ENCODE data around the gene ARMC9. TPM values are rescaled to one million over a fixed set of nuclear protein-coding genes. Genes with fewer than 3 reads are reported as not detected.
"Not testable (repeated sequence)": the region's sequence is repeated elsewhere in the genome, so short reads cannot be mapped to it uniquely, and the experiment has no call there.

Gene ARMC9
- total RNA-seq, 1 experiment from 2014 or later, result 16.4 TPM

DNA sequence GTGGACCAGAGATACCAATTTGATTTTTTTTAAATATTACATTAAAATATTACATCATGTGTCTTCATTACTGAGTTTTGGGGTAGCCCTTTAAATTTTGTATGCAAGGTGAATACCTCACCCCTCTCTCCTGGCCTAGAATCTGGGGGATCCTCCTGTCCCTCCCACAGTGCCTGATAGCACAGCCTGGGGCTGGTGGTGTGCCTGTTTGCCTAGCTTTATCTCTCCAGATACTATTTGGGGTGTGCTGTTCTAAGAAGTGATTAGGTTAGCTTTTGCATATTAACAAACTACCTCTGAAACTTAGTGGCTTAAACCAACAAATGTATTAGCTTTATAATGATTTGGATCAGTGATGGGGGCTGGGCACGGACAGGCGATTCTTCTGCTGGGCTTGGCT, 176.3 kb downstream of the ARMC9 start:
- no peak overlapping the region for H3K27ac ChIP-seq (ENCODE audit: low read depth, low read length)
- no peaks in the 10 kb centered on the region for H3K9me3 ChIP-seq (ENCODE audit: control insufficient read depth in 1 of 2, insufficient read depth in 1 of 2, low read depth in 1 of 2, low read length in 2 of 2)
- no peak for TF ChIP-seq JUND (IDR thresholded peaks at IDR 0.05)
- no peak for TF ChIP-seq FOSL1 (IDR thresholded peaks at IDR 0.05; ENCODE audit: low read depth)
- ChIA-PET POLR2A (no interaction called here), RAD21 (ENCODE audit: low non-redundant PET in 1 of 2, low total read pairs in 2 of 2, uncharacterized antibody in 2 of 2, unreplicated experiment in 2 of 2) (no interaction called here), CTCF (no interaction called here)
- DNase-seq (ENCODE audit: low read depth, low spot score), result no peak
- no peak overlapping the region for H2AFZ ChIP-seq (ENCODE audit: low read depth, low read length, poor library complexity, severe bottlenecking)
- peaks cover 9 to 21% of the 10 kb centered on the region in 2 experiments; a peak in 3 of 4 replicates for H3K4me1 ChIP-seq (ENCODE audit: control insufficient read depth in 1 of 2, insufficient read depth in 2 of 2, low read length in 2 of 2)
- intact Hi-C loops (cut with micrococcal nuclease), result no loop called here
- no peaks in the 10 kb centered on the region for H3K27me3 ChIP-seq (ENCODE audit: insufficient read depth, low read length)
- H3K36me3 ChIP-seq (ENCODE audit: control insufficient read depth in 1 of 2, insufficient read depth in 2 of 2, low read length in 2 of 2), result no peaks in the 10 kb centered on the region
- H3K79me2 ChIP-seq (ENCODE audit: insufficient read depth, low read length), result no peaks in the 10 kb centered on the region
- H3K9me2 ChIP-seq (ENCODE audit: insufficient read depth), result no peaks in the 10 kb centered on the region
- H3K9ac ChIP-seq (ENCODE audit: low read length), result no peak overlapping the region
- H4K20me1 ChIP-seq (ENCODE audit: insufficient read depth), result no peaks in the 10 kb centered on the region
- H3K4me2 ChIP-seq (ENCODE audit: low read length), result no peak overlapping the region
- ATAC-seq, result no peak
- BruUV-seq (replicated peaks), result no TSS peak
- no peak overlapping the region for H3K4me3 ChIP-seq (replicated peaks in 1 of 2; ENCODE audit: low read depth in 1 of 2, low read length in 2 of 2)

DNA sequence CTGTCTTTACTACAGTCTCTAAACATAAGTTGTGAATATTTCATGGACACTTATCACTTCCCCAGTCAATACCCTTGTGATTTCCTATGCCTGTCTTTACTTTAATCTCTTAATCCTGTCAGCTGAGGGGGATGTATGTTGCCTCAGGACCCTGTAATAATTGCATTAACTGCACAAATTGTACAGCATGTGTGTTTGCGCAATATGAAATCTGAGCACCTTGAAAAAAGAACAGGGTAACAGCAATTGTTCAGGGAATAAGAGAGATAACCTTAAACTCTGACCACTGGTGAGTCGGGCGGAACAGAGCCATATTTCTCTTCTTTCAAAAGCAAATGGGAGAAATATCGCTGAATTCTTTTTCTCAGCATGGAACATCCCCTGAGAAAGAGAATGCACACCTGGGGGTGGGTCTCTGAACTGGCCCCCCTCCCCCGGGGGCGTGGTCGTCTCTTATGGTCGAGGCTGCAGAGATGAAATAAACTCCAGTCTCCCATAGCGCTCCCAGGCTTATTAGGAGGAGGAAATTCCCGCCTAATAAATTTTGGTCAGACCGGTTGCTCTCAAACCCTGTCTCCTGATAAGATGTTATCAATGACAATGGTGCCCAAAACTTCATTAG, 177.7 kb downstream of the ARMC9 start:
- not testable (repeated sequence) for BruUV-seq (replicated peaks)

DNA sequence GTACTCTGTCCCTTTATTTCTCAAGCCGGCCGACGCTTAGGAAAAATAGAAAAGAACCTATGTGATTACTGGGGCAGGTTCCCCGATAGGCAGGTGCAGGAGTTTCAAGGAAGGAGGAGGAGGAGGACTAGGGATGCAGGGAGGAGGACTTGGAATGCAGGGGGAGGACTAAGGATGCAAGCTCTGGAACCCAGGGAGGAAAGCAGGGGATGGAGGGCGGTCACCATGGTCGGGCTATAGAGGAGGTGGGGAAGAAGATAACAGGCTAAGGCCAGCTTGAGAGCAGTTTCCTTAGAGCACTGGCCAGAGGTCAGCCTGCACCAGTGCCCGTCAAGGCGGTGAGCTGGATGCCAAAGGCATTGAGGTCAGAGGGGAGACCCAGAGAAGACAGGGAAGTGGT, 178.4 kb downstream of the ARMC9 start:
- H3K9me2 ChIP-seq (ENCODE audit: insufficient read depth), result no peaks in the 10 kb centered on the region
- RAD21 ChIA-PET (ENCODE audit: low non-redundant PET in 1 of 2, low total read pairs in 2 of 2, uncharacterized antibody in 2 of 2, unreplicated experiment in 2 of 2), result no interaction called here
- no peaks in the 10 kb centered on the region for H3K79me2 ChIP-seq (ENCODE audit: insufficient read depth, low read length)
- no peaks in the 10 kb centered on the region for H4K20me1 ChIP-seq (ENCODE audit: insufficient read depth)
- CTCF ChIA-PET, result no interaction called here
- BruUV-seq (replicated peaks), result no TSS peak
- ATAC-seq, result no peak
- no peak overlapping the region for H3K9ac ChIP-seq (ENCODE audit: low read length)
- no peaks in the 10 kb centered on the region for H3K36me3 ChIP-seq (ENCODE audit: control insufficient read depth in 1 of 2, insufficient read depth in 2 of 2, low read length in 2 of 2)
- H3K4me1 ChIP-seq (ENCODE audit: control insufficient read depth in 1 of 2, insufficient read depth in 2 of 2, low read length in 2 of 2), result peaks cover 9 to 22% of the 10 kb centered on the region in 2 experiments; a peak in 3 of 4 replicates
- intact Hi-C loops (cut with micrococcal nuclease), result no loop called here
- no peaks in the 10 kb centered on the region for H3K27me3 ChIP-seq (ENCODE audit: insufficient read depth, low read length)
- no peaks in the 10 kb centered on the region for H3K9me3 ChIP-seq (ENCODE audit: control insufficient read depth in 1 of 2, insufficient read depth in 1 of 2, low read depth in 1 of 2, low read length in 2 of 2)
- POLR2A ChIA-PET, result interaction anchor here (0.7 kb wide), 1 partner anchor 337 kb away, joined by 4 read pairs; no protein-coding TSS in a partner anchor
- DNase-seq (ENCODE audit: low read depth, low spot score), result no peak
- no peak overlapping the region for H3K4me2 ChIP-seq (ENCODE audit: low read length)
- no peak overlapping the region for H3K4me3 ChIP-seq (replicated peaks in 1 of 2; ENCODE audit: low read depth in 1 of 2, low read length in 2 of 2)
- no peak overlapping the region for H2AFZ ChIP-seq (ENCODE audit: low read depth, low read length, poor library complexity, severe bottlenecking)
- no peak overlapping the region for H3K27ac ChIP-seq (ENCODE audit: low read depth, low read length)
- TF ChIP-seq EZH2phosphoT487 (IDR thresholded peaks at IDR 0.05; ENCODE audit: borderline replicate concordance) (no peak), POLR2A (IDR thresholded peaks at IDR 0.05; ENCODE audit: borderline replicate concordance, extremely low read depth, insufficient read depth, insufficient read length) (no peak), TCF7L2 (IDR thresholded peaks at IDR 0.05; ENCODE audit: borderline replicate concordance, extremely low read depth, insufficient read depth, insufficient read length) (no peak), SIN3A (IDR thresholded peaks at IDR 0.05; ENCODE audit: low read depth) (no peak), POLR2AphosphoS5 (IDR thresholded peaks at IDR 0.05; ENCODE audit: low read depth, low read length) (no peak), EGR1 (IDR thresholded peaks at IDR 0.05; ENCODE audit: low read depth) (no peak), ELF1 (IDR thresholded peaks at IDR 0.05; ENCODE audit: borderline replicate concordance, low read depth) (no peak)
- TF ChIP-seq, protein P1, sequence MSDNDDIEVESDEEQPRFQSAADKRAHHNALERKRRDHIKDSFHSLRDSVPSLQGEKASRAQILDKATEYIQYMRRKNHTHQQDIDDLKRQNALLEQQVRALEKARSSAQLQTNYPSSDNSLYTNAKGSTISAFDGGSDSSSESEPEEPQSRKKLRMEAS (IDR thresholded peaks at IDR 0.05), result no peak
- TF ChIP-seq, protein P2, sequence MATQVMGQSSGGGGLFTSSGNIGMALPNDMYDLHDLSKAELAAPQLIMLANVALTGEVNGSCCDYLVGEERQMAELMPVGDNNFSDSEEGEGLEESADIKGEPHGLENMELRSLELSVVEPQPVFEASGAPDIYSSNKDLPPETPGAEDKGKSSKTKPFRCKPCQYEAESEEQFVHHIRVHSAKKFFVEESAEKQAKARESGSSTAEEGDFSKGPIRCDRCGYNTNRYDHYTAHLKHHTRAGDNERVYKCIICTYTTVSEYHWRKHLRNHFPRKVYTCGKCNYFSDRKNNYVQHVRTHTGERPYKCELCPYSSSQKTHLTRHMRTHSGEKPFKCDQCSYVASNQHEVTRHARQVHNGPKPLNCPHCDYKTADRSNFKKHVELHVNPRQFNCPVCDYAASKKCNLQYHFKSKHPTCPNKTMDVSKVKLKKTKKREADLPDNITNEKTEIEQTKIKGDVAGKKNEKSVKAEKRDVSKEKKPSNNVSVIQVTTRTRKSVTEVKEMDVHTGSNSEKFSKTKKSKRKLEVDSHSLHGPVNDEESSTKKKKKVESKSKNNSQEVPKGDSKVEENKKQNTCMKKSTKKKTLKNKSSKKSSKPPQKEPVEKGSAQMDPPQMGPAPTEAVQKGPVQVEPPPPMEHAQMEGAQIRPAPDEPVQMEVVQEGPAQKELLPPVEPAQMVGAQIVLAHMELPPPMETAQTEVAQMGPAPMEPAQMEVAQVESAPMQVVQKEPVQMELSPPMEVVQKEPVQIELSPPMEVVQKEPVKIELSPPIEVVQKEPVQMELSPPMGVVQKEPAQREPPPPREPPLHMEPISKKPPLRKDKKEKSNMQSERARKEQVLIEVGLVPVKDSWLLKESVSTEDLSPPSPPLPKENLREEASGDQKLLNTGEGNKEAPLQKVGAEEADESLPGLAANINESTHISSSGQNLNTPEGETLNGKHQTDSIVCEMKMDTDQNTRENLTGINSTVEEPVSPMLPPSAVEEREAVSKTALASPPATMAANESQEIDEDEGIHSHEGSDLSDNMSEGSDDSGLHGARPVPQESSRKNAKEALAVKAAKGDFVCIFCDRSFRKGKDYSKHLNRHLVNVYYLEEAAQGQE (IDR thresholded peaks at IDR 0.05; ENCODE audit: low read depth), result no peak

More for the DNA sequence above, 177.7 kb downstream of the ARMC9 start:
- H3K9me3 ChIP-seq (ENCODE audit: control insufficient read depth in 1 of 2, insufficient read depth in 1 of 2, low read depth in 1 of 2, low read length in 2 of 2); H2AFZ ChIP-seq (ENCODE audit: low read depth, low read length, poor library complexity, severe bottlenecking); ATAC-seq; POLR2A ChIA-PET; H3K9ac ChIP-seq (ENCODE audit: low read length); intact Hi-C loops (cut with micrococcal nuclease); H3K27me3 ChIP-seq (ENCODE audit: insufficient read depth, low read length); H3K4me2 ChIP-seq (ENCODE audit: low read length); H3K79me2 ChIP-seq (ENCODE audit: insufficient read depth, low read length); RAD21 ChIA-PET (ENCODE audit: low non-redundant PET in 1 of 2, low total read pairs in 2 of 2, uncharacterized antibody in 2 of 2, unreplicated experiment in 2 of 2); H3K4me3 ChIP-seq (replicated peaks in 1 of 2; ENCODE audit: low read depth in 1 of 2, low read length in 2 of 2); DNase-seq (ENCODE audit: low read depth, low spot score); H3K9me2 ChIP-seq (ENCODE audit: insufficient read depth); CTCF ChIA-PET; H3K36me3 ChIP-seq (ENCODE audit: control insufficient read depth in 1 of 2, insufficient read depth in 2 of 2, low read length in 2 of 2); H3K27ac ChIP-seq (ENCODE audit: low read depth, low read length); H4K20me1 ChIP-seq (ENCODE audit: insufficient read depth): not testable (repeated sequence)
- H3K4me1 ChIP-seq (ENCODE audit: control insufficient read depth in 1 of 2, insufficient read depth in 2 of 2, low read length in 2 of 2), result peaks cover 9 to 22% of the 10 kb centered on the region in 2 experiments; a peak in 3 of 4 replicates
